ENCODE results near the gene SUFU. TPM values are rescaled to one million over a fixed set of nuclear protein-coding genes. Genes with fewer than 3 reads are reported as not detected.

SUFU gene
- total and polyA plus RNA-seq, 9 donors: 4.6 to 19.1 (median 14.2) TPM

DNA sequence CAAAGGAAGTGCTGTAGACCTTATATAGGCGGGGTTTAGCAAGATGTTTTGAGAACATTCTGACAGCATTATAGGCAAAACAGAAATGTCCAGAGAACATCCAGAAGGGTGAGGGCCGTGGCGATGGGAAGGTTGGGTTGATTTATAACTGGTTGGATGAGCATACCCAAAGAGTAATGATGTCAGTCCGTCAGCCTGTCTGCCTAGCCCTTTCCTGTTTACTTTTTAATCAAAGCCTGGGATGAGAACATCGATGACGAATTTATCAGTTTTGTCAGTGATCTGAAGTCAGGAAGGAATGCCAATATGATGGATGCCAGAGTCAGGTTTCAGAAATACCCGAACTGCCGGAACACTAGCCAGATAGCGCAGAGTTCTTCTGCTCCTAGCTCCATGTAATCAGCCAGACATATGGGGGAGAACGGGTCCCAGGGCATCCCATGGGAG is 106.7 kb downstream of the SUFU start:
- intact Hi-C loops (cut with DNase I): no loop called here
- Histone ChIP-seq H3K27ac (no peak overlapping the region), H3K27me3 (no peaks in the 10 kb centered on the region), H3K9me3 (no peaks in the 10 kb centered on the region), H3K4me3 (no peak overlapping the region), H3K36me3 (no peaks in the 10 kb centered on the region), H3K4me1 (ENCODE audit: insufficient read depth) (no peaks in the 10 kb centered on the region)
- TF ChIP-seq EP300 (IDR thresholded peaks at IDR 0.05): no peak
- TF ChIP-seq CTCF (IDR thresholded peaks at IDR 0.05): no peak
- no peak for TF ChIP-seq POLR2A (IDR thresholded peaks at IDR 0.05)
- no peak for DNase-seq
- 77 to 83% (median 78%) methylated on average over 10 of the region's 10 CpGs for WGBS, 3 donors

GRCh38 chr10:102611514-102612087 is 107.8 kb downstream of the SUFU start:
- no peaks in the 10 kb centered on the region for H3K27me3 ChIP-seq
- TF ChIP-seq EP300 (IDR thresholded peaks at IDR 0.05) (no peak), CTCF (IDR thresholded peaks at IDR 0.05) (no peak), POLR2A (IDR thresholded peaks at IDR 0.05) (no peak)
- intact Hi-C loops (cut with DNase I): no loop called here
- H3K4me1 ChIP-seq (ENCODE audit: insufficient read depth): no peaks in the 10 kb centered on the region
- no peak overlapping the region for H3K27ac ChIP-seq
- DNase-seq: no peak
- 54 to 71% (median 55%) methylated on average over 4 of the region's 4 CpGs for WGBS, 3 donors
- H3K9me3 ChIP-seq: no peaks in the 10 kb centered on the region
- H3K4me3 ChIP-seq: no peak overlapping the region
- H3K36me3 ChIP-seq: no peaks in the 10 kb centered on the region

- Histone ChIP-seq H3K27me3 (no peaks in the 10 kb centered on the region), H3K27ac (no peak overlapping the region), H3K36me3 (no peaks in the 10 kb centered on the region), H3K4me1 (ENCODE audit: insufficient read depth) (no peaks in the 10 kb centered on the region), H3K4me3 (no peak overlapping the region), H3K9me3 (no peaks in the 10 kb centered on the region)
- intact Hi-C loops (cut with DNase I): no loop called here
- peak in 1 of 5 donors; percentile 22 for DNase-seq
- 89 to 92% (median 91%) methylated on average over 8 of the region's 8 CpGs for WGBS, 3 donors
- TF ChIP-seq POLR2A (IDR thresholded peaks at IDR 0.05) (no peak), CTCF (IDR thresholded peaks at IDR 0.05) (no peak), EP300 (IDR thresholded peaks at IDR 0.05) (no peak)
These were observed 109.1 kb downstream of the SUFU start for GRCh38 chr10:102612964-102613275.

- DNase-seq: peak in 1 of 5 donors; percentile 31
- intact Hi-C loops (cut with DNase I): no loop called here
- H3K36me3 ChIP-seq: no peaks in the 10 kb centered on the region
- TF ChIP-seq EP300 (IDR thresholded peaks at IDR 0.05) (no peak), POLR2A (IDR thresholded peaks at IDR 0.05) (no peak), CTCF (IDR thresholded peaks at IDR 0.05) (no peak)
- H3K4me1 ChIP-seq (ENCODE audit: insufficient read depth): no peaks in the 10 kb centered on the region
- H3K27me3 ChIP-seq: no peaks in the 10 kb centered on the region
- no peak overlapping the region for H3K27ac ChIP-seq
- no peaks in the 10 kb centered on the region for H3K9me3 ChIP-seq
- H3K4me3 ChIP-seq: no peak overlapping the region
- 86 to 91% (median 88%) methylated on average over 7 of the region's 7 CpGs for WGBS, 3 donors
These were observed 109.5 kb downstream of the SUFU start for GRCh38 chr10:102613286-102613685.
